ENCODE results near the gene SLC39A7. TPM values are rescaled to one million over a fixed set of nuclear protein-coding genes. Genes with fewer than 3 reads are reported as not detected.

Gene SLC39A7
- total and polyA plus RNA-seq, 4 donors, result 8.9 to 112 (median 71.1) TPM

- TF ChIP-seq HNF4G (IDR thresholded peaks at IDR 0.05), result no peak
- TF ChIP-seq FOXA2 (IDR thresholded peaks at IDR 0.05), result no peak
- no peak for TF ChIP-seq YY1 (IDR thresholded peaks at IDR 0.05)
- TF ChIP-seq GABPA (IDR thresholded peaks at IDR 0.05 in 1 of 2, conservative IDR thresholded peaks at IDR 0.05 in 1 of 2), result no peak
- TF ChIP-seq SP1 (IDR thresholded peaks at IDR 0.05), result no peak
- no peak for TF ChIP-seq FOXA1 (IDR thresholded peaks at IDR 0.05)
- no peak for TF ChIP-seq CTCF (IDR thresholded peaks at IDR 0.05; ENCODE audit: low read depth, low read length, missing input control)
- TF ChIP-seq RXRA (IDR thresholded peaks at IDR 0.05), result no peak
- no peak for TF ChIP-seq TAF1 (conservative IDR thresholded peaks at IDR 0.05)
These were observed 12.7 kb downstream of the SLC39A7 start (continued) for GRCh38 chr6:33213166-33213988.

GRCh38 chr6:33213989-33214335 lies 13.3 kb downstream of the SLC39A7 start:
- Histone ChIP-seq H3K9me3 (ENCODE audit: control insufficient read depth in 4 of 4, low read length in 3 of 4) (no peaks in the 10 kb centered on the region), H3K4me3 (ENCODE audit: low read depth in 1 of 3, low read length in 3 of 3) (no peak overlapping the region), H3K36me3 (ENCODE audit: control insufficient read depth in 4 of 4, insufficient read depth in 3 of 4, low read depth in 1 of 4, low read length in 3 of 4) (peaks cover 0 to 17% (median 7%) of the 10 kb centered on the region in 4 donors), H3K27me3 (ENCODE audit: control insufficient read depth in 4 of 4, insufficient read depth in 4 of 4, low read length in 3 of 4) (no peaks in the 10 kb centered on the region), H3K27ac (ENCODE audit: low read depth in 1 of 2, low read length in 2 of 2) (no peak overlapping the region), H3K9ac (ENCODE audit: low read depth in 1 of 2, low read length in 2 of 2) (no peak overlapping the region), H3K4me1 (ENCODE audit: control insufficient read depth in 4 of 4, insufficient read depth in 4 of 4, low read length in 3 of 4) (peaks cover 0 to 19% (median 13%) of the 10 kb centered on the region in 4 donors)
- TF ChIP-seq EGR1 (IDR thresholded peaks at IDR 0.05; ENCODE audit: low read depth in 2 of 2), result no peak
- TF ChIP-seq SP1 (IDR thresholded peaks at IDR 0.05), result no peak
- DNase-seq (ENCODE audit: low spot score), result no peak
- 24% methylated on average over 9 of the region's 9 CpGs for WGBS

- Histone ChIP-seq H3K36me3 (ENCODE audit: control insufficient read depth in 4 of 4, insufficient read depth in 3 of 4, low read depth in 1 of 4, low read length in 3 of 4) (peaks cover 0 to 6% (median 0%) of the 10 kb centered on the region in 4 donors), H3K27me3 (ENCODE audit: control insufficient read depth in 4 of 4, insufficient read depth in 4 of 4, low read length in 3 of 4) (no peaks in the 10 kb centered on the region), H3K9me3 (ENCODE audit: control insufficient read depth in 4 of 4, low read length in 3 of 4) (no peaks in the 10 kb centered on the region), H3K27ac (ENCODE audit: low read depth in 1 of 2, low read length in 2 of 2) (no peak overlapping the region), H3K4me1 (ENCODE audit: control insufficient read depth in 4 of 4, insufficient read depth in 4 of 4, low read length in 3 of 4) (peaks cover 0 to 16% (median 11%) of the 10 kb centered on the region in 4 donors), H3K4me3 (ENCODE audit: low read depth in 1 of 3, low read length in 3 of 3) (no peak overlapping the region), H3K9ac (ENCODE audit: low read depth in 1 of 2, low read length in 2 of 2) (no peak overlapping the region)
- TF ChIP-seq RXRA (IDR thresholded peaks at IDR 0.05), result no peak
- TF ChIP-seq GABPA (IDR thresholded peaks at IDR 0.05 in 1 of 2, conservative IDR thresholded peaks at IDR 0.05 in 1 of 2), result no peak
- no peak for DNase-seq (ENCODE audit: low spot score)
- 86% methylated on average over 9 of the region's 9 CpGs for WGBS
These were observed 14.8 kb downstream of the SLC39A7 start for GRCh38 chr6:33215271-33216116.

GRCh38 chr6:33216117-33216649 lies 15.5 kb downstream of the SLC39A7 start:
- H3K4me3 ChIP-seq (ENCODE audit: low read depth in 1 of 3, low read length in 3 of 3), result no peak overlapping the region
- H3K36me3 ChIP-seq (ENCODE audit: control insufficient read depth in 4 of 4, insufficient read depth in 3 of 4, low read depth in 1 of 4, low read length in 3 of 4), result no peaks in the 10 kb centered on the region
- no peak for DNase-seq (ENCODE audit: low spot score)
- no peaks in the 10 kb centered on the region for H3K9me3 ChIP-seq (ENCODE audit: control insufficient read depth in 4 of 4, low read length in 3 of 4)
- H3K27ac ChIP-seq (ENCODE audit: low read depth in 1 of 2, low read length in 2 of 2), result no peak overlapping the region
- no peak overlapping the region for H3K9ac ChIP-seq (ENCODE audit: low read depth in 1 of 2, low read length in 2 of 2)
- H3K4me1 ChIP-seq (ENCODE audit: control insufficient read depth in 4 of 4, insufficient read depth in 4 of 4, low read length in 3 of 4), result peaks cover 0 to 16% (median 11%) of the 10 kb centered on the region in 4 donors
- no peaks in the 10 kb centered on the region for H3K27me3 ChIP-seq (ENCODE audit: control insufficient read depth in 4 of 4, insufficient read depth in 4 of 4, low read length in 3 of 4)
- WGBS, result 95% methylated on average over 4 of the region's 4 CpGs
- no peak for TF ChIP-seq CTCF (IDR thresholded peaks at IDR 0.05; ENCODE audit: low read depth, low read length, missing input control)
- no peak for TF ChIP-seq JUND (IDR thresholded peaks at IDR 0.05)
- TF ChIP-seq HNF4A (conservative IDR thresholded peaks at IDR 0.05), result no peak
- TF ChIP-seq FOXA2 (IDR thresholded peaks at IDR 0.05), result no peak
- no peak for TF ChIP-seq GABPA (IDR thresholded peaks at IDR 0.05 in 1 of 2, conservative IDR thresholded peaks at IDR 0.05 in 1 of 2)
- no peak for TF ChIP-seq FOXA1 (IDR thresholded peaks at IDR 0.05)
- no peak for TF ChIP-seq EGR1 (IDR thresholded peaks at IDR 0.05; ENCODE audit: low read depth in 2 of 2)
- no peak for TF ChIP-seq REST (IDR thresholded peaks at IDR 0.05)
- TF ChIP-seq RAD21 (IDR thresholded peaks at IDR 0.05), result no peak

All from liver (tissue), 9 donors.